Neural progenitor cell (in vitro differentiated cells): Measurements from ENCODE around the gene ATP2B3. TPM values are rescaled to one million over a fixed set of nuclear protein-coding genes. Genes with fewer than 3 reads are reported as not detected.
A peak's percentile ranks its signal among the peaks of the same experiment; 100 is the strongest.

Experiments used
- DNase-seq: peaks from one replicate; pipeline ENCODE4 v3.0.0-alpha.2; 2016; ENCODE audit warnings: low spot score
- H2AFZ ChIP-seq: fragments of 200-600 bp; sonication (generic); replicated peaks from 2 replicates; pipeline ENCODE4 v1.6.1; 2016; ENCODE audit warnings: antibody characterized with exemption
- H3F3A ChIP-seq: fragments of 200-600 bp; sonication (generic); 2 replicates; pipeline ENCODE4 v1.6.1; 2016; ENCODE audit warnings: antibody characterized with exemption, low read depth
- H3K27ac ChIP-seq: fragments of 200-600 bp; sonication (generic); 2 replicates; pipeline ENCODE4 v1.5.1; 2016; ENCODE audit warnings: mild to moderate bottlenecking
- H3K27me3 ChIP-seq: fragments of 200-600 bp; sonication (generic); 2 replicates; pipeline ENCODE4 v1.6.1; 2016; ENCODE audit warnings: mild to moderate bottlenecking, moderate library complexity
- H3K36me3 ChIP-seq: fragments of 200-600 bp; sonication (generic); 2 replicates; pipeline ENCODE4 v1.5.1; 2016
- H3K4me1 ChIP-seq: fragments of 200-600 bp; sonication (generic); 2 replicates; pipeline ENCODE4 v1.6.1; 2016; ENCODE audit warnings: mixed run types
- H3K4me2 ChIP-seq: fragments of 200-600 bp; sonication (generic); 2 replicates; pipeline ENCODE4 v1.6.1; 2016
- H3K4me3 ChIP-seq: fragments of 200-600 bp; sonication (generic); 2 replicates; pipeline ENCODE4 v1.5.1; 2016
- H3K79me2 ChIP-seq: fragments of 200-600 bp; sonication (generic); 2 replicates; pipeline ENCODE4 v1.6.1; 2016; ENCODE audit warnings: low read depth
- H3K9ac ChIP-seq: fragments of 200-600 bp; sonication (generic); 2 replicates; pipeline ENCODE4 v1.6.1; 2016
- H3K9me3 ChIP-seq: fragments of 200-600 bp; sonication (generic); 2 replicates; pipeline ENCODE4 v1.5.1; 2016; ENCODE audit warnings: low read depth
- H4K20me1 ChIP-seq: fragments of 200-600 bp; sonication (generic); 2 replicates; pipeline ENCODE4 v1.6.1; 2016; ENCODE audit warnings: low read depth
- H3K27ac Mint-ChIP-seq: 3 replicates; pipeline ENCODE4 v1.8.0; 2021; ENCODE audit warnings: mixed read lengths
- H3K27me3 Mint-ChIP-seq: 2 replicates; pipeline ENCODE4 v1.8.0; 2022; ENCODE audit warnings: low read depth, mild to moderate bottlenecking, inconsistent platforms, moderate library complexity, mixed read lengths; ENCODE audit not compliant: insufficient read depth
- H3K36me3 Mint-ChIP-seq: 3 replicates; pipeline ENCODE4 v1.8.0; 2021; ENCODE audit warnings: mixed read lengths
- H3K4me1 Mint-ChIP-seq: 3 replicates; pipeline ENCODE4 v1.8.0; 2021; ENCODE audit warnings: mixed read lengths
- H3K4me3 Mint-ChIP-seq: 3 replicates; pipeline ENCODE4 v1.8.0; 2021; ENCODE audit warnings: mild to moderate bottlenecking, moderate library complexity, mixed read lengths
- H3K9me3 Mint-ChIP-seq: 3 replicates; pipeline ENCODE4 v1.8.0; 2020; ENCODE audit warnings: mixed read lengths
- CTCF ChIP-seq: fragments of 200-600 bp; sonication (generic); IDR thresholded peaks from 2 replicates; pipeline ENCODE4 v1.5.1; 2017; ENCODE audit warnings: antibody characterized with exemption, mild to moderate bottlenecking
- EZH2 ChIP-seq: fragments of 200-600 bp; sonication (generic); IDR thresholded peaks from 2 replicates; pipeline ENCODE4 v1.6.1; 2017; ENCODE audit warnings: antibody characterized with exemption, mild to moderate bottlenecking, moderate library complexity
- EZH2phosphoT487 ChIP-seq: fragments of 200-600 bp; sonication (generic); IDR thresholded peaks from 2 replicates; pipeline ENCODE4 v1.6.1; 2017; ENCODE audit warnings: antibody characterized with exemption
- total RNA-seq: library from RNA; depleted of rRNA; stranded (reverse); fragments of >200 nt; gene quantifications from 2 replicates; pipeline ENCODE4 v1.2.3, GENCODE V29; 2015; ENCODE audit warnings: low replicate concordance

Gene ATP2B3
- total RNA-seq, 1 donor from 2014 or later: not detected

GRCh38 chrX:153595387-153595786 is 77.9 kb downstream of the ATP2B3 start:
- Mint-ChIP-seq H3K27me3 (peaks cover 11% of the 10 kb centered on the region), H3K36me3 (peaks cover 7% of the 10 kb centered on the region), H3K9me3 (peaks cover 49% of the 10 kb centered on the region), H3K27ac (no peak overlapping the region), H3K4me1 (peaks cover 13% of the 10 kb centered on the region), H3K4me3 (no peak overlapping the region)
- Histone ChIP-seq H3K9me3 (no peaks in the 10 kb centered on the region), H4K20me1 (peaks cover 5% of the 10 kb centered on the region), H3K27me3 (no peaks in the 10 kb centered on the region), H3K4me3 (no peak overlapping the region), H2AFZ (no peak overlapping the region), H3K27ac (no peak overlapping the region), H3K4me2 (no peak overlapping the region), H3K79me2 (peaks cover 20% of the 10 kb centered on the region), H3K9ac (no peak overlapping the region), H3F3A (no peaks in the 10 kb centered on the region), H3K4me1 (no peaks in the 10 kb centered on the region), H3K36me3 (no peaks in the 10 kb centered on the region)
- DNase-seq: no peak
- TF ChIP-seq EZH2phosphoT487: no peak
- TF ChIP-seq EZH2: no peak
- no peak for TF ChIP-seq CTCF

GRCh38 chrX:153595859-153596857 is 78.7 kb downstream of the ATP2B3 start:
- no peaks in the 10 kb centered on the region for H3K27me3 ChIP-seq
- H3K4me1 Mint-ChIP-seq: peaks cover 17% of the 10 kb centered on the region
- TF ChIP-seq EZH2 (no peak), CTCF (no peak)
- DNase-seq: no peak
- H3K27ac Mint-ChIP-seq: no peak overlapping the region
- H3K9me3 Mint-ChIP-seq: peaks cover 45% of the 10 kb centered on the region
- H3K9me3 ChIP-seq: no peaks in the 10 kb centered on the region
- H3F3A ChIP-seq: no peaks in the 10 kb centered on the region
- no peaks in the 10 kb centered on the region for H3K36me3 ChIP-seq
- no peak overlapping the region for H3K4me3 Mint-ChIP-seq
- no peak overlapping the region for H3K9ac ChIP-seq
- peaks cover 20% of the 10 kb centered on the region for H3K79me2 ChIP-seq
- no peak overlapping the region for H3K4me3 ChIP-seq
- no peak overlapping the region for H3K27ac ChIP-seq
- no peak overlapping the region for H3K4me2 ChIP-seq
- H2AFZ ChIP-seq: no peak overlapping the region
- H3K27me3 Mint-ChIP-seq: peaks cover 12% of the 10 kb centered on the region
- peaks cover 5% of the 10 kb centered on the region for H4K20me1 ChIP-seq
- peaks cover 7% of the 10 kb centered on the region for H3K36me3 Mint-ChIP-seq
- no peaks in the 10 kb centered on the region for H3K4me1 ChIP-seq

GRCh38 chrX:153596981-153597750 is 79.7 kb downstream of the ATP2B3 start:
- TF ChIP-seq EZH2phosphoT487: no peak
- no peak for TF ChIP-seq EZH2
- TF ChIP-seq CTCF: no peak
- Histone ChIP-seq H3K4me2 (no peak overlapping the region), H3K4me3 (no peak overlapping the region)

More at GRCh38 chrX:153596981-153597750, 79.7 kb downstream of the ATP2B3 start:
- no peak overlapping the region for H2AFZ ChIP-seq
- peaks cover 5% of the 10 kb centered on the region for H4K20me1 ChIP-seq
- H3K79me2 ChIP-seq: peaks cover 20% of the 10 kb centered on the region
- no peaks in the 10 kb centered on the region for H3K27me3 ChIP-seq
- no peak for DNase-seq
- peaks cover 12% of the 10 kb centered on the region for H3K27me3 Mint-ChIP-seq
- H3K36me3 ChIP-seq: no peaks in the 10 kb centered on the region
- no peaks in the 10 kb centered on the region for H3K9me3 ChIP-seq
- no peak overlapping the region for H3K27ac ChIP-seq
- peaks cover 17% of the 10 kb centered on the region for H3K4me1 Mint-ChIP-seq
- H3K27ac Mint-ChIP-seq: no peak overlapping the region
- H3K9ac ChIP-seq: no peak overlapping the region
- peaks cover 45% of the 10 kb centered on the region for H3K9me3 Mint-ChIP-seq
- no peaks in the 10 kb centered on the region for H3F3A ChIP-seq
- H3K4me1 ChIP-seq: no peaks in the 10 kb centered on the region
- H3K4me3 Mint-ChIP-seq: peak overlapping the region; percentile 88
- peaks cover 8% of the 10 kb centered on the region for H3K36me3 Mint-ChIP-seq
